ENCODE data around the gene PERCC1. TPM values are rescaled to one million over a fixed set of nuclear protein-coding genes. Genes with fewer than 3 reads are reported as not detected.

The PERCC1 gene
- total RNA-seq, 4 donors from 2014 or later = 1.2 TPM; not detected in 3

DNA sequence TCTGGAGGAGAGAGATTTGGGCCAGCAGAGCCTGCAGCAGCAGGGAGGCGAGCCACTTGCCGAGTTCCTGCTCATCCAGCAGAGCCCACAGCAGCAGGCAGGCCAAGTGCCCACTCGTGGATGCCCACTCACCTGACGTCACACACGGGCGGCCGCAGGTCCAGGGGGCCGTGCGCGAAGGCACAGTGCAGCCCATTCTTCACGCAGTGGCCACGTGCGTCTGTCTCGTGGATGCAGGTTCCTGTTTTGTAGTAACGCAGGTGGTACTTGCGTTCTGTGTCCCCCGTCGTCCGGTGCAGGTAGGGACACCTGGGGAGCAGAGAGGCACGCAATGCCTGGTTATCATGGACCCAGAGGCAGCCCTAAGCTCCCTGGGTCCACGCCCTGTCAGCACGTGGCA is 27.8 kb upstream of the PERCC1 start:
- Histone ChIP-seq H3K36me3 (peaks cover 0 to 41% (median 11%) of the 10 kb centered on the region in 4 donors), H3K27ac (no peak overlapping the region), H3K4me1 (peaks cover 0 to 6% (median 3%) of the 10 kb centered on the region in 4 donors), H3K9me3 (no peaks in the 10 kb centered on the region), H3K27me3 (no peaks in the 10 kb centered on the region), H3K4me3 (no peak overlapping the region)
- DNase-seq = no peak
- TF ChIP-seq EP300 (IDR thresholded peaks at IDR 0.05; ENCODE audit: low read depth) = no peak
- no peak for TF ChIP-seq POLR2AphosphoS5 (IDR thresholded peaks at IDR 0.05)
- TF ChIP-seq POLR2A (IDR thresholded peaks at IDR 0.05) = no peak
- TF ChIP-seq, protein P1, sequence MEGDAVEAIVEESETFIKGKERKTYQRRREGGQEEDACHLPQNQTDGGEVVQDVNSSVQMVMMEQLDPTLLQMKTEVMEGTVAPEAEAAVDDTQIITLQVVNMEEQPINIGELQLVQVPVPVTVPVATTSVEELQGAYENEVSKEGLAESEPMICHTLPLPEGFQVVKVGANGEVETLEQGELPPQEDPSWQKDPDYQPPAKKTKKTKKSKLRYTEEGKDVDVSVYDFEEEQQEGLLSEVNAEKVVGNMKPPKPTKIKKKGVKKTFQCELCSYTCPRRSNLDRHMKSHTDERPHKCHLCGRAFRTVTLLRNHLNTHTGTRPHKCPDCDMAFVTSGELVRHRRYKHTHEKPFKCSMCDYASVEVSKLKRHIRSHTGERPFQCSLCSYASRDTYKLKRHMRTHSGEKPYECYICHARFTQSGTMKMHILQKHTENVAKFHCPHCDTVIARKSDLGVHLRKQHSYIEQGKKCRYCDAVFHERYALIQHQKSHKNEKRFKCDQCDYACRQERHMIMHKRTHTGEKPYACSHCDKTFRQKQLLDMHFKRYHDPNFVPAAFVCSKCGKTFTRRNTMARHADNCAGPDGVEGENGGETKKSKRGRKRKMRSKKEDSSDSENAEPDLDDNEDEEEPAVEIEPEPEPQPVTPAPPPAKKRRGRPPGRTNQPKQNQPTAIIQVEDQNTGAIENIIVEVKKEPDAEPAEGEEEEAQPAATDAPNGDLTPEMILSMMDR (IDR thresholded peaks at IDR 0.05) = no peak
- in situ Hi-C loops (cut with MboI; ENCODE audit: low pct_ligation_motif_present in 1 of 4, low pct_unique_long_range_greater_than_20kb in 1 of 4, low sequenced_read_pairs in 3 of 4) = no loop called here
- 88 to 92% methylated on average over 4 to 22 of the region's 22 CpGs for WGBS, 2 donors (ENCODE audit: low coverage in 1 of 2)
- intact Hi-C loops (cut with DNase I; ENCODE audit: low total_unique reads) = no loop called here

DNA sequence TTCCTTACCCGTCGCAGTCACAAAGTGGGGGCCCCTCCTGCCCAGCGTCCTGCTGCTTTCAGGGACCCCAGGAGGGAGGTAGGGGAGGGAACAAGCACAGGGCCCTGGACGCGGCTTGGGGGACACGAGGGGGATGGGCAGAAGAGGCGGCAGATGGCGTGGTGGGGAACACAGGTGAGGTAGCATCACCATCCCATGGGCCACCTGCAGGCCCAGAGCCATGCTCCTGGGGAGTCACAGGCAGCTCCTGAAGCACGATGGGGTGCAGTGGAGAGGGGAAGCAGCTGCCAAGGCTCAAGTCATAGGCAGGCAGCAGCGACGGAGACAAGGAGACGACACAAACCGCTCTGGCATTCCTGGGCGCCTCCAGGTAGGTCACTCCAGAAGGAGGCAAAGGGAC is 27.1 kb upstream of the PERCC1 start:
- H3K9me3 ChIP-seq = no peaks in the 10 kb centered on the region
- DNase-seq = no peak
- H3K27ac ChIP-seq = no peak overlapping the region
- peaks cover 5 to 12% (median 9%) of the 10 kb centered on the region in 4 donors for H3K4me1 ChIP-seq
- H3K27me3 ChIP-seq = no peaks in the 10 kb centered on the region
- H3K4me3 ChIP-seq = no peak overlapping the region
- in situ Hi-C loops (cut with MboI; ENCODE audit: low pct_ligation_motif_present in 1 of 4, low pct_unique_long_range_greater_than_20kb in 1 of 4, low sequenced_read_pairs in 3 of 4) (no loop called here), intact Hi-C loops (cut with DNase I; ENCODE audit: low total_unique reads) (no loop called here)
- whole genome bisulfite sequencing, 2 donors (ENCODE audit: low coverage in 1 of 2) = 84 to 91% methylated on average over 9 to 14 of the region's 14 CpGs
- peaks cover 0 to 34% (median 11%) of the 10 kb centered on the region in 4 donors for H3K36me3 ChIP-seq
- no peak for TF ChIP-seq EP300 (IDR thresholded peaks at IDR 0.05; ENCODE audit: low read depth)
- TF ChIP-seq POLR2A (IDR thresholded peaks at IDR 0.05) = no peak
- TF ChIP-seq, protein P1 (IDR thresholded peaks at IDR 0.05) = no peak
- TF ChIP-seq POLR2AphosphoS5 (IDR thresholded peaks at IDR 0.05) = no peak

DNA sequence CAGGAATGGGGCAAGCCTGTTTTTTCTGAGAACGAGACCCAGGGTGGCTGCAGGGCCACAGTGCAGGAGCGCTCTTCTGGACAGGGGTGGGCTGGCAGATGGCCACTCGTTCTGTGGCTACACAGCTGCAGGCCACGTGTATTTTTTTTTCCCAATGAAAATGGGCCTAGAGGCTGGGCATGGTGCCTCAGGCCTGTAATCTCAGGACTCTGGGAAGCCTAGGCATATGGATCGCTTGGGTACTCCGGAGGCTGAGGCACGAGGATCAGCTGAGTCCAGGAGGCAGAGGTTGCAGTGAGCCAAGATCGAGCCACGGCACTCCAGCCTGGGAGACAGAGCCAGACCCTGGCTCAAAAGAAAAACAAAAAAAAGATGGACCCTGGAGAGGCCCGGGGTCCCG is 23.1 kb upstream of the PERCC1 start:
- intact Hi-C loops (cut with DNase I; ENCODE audit: low total_unique reads) (no loop called here), in situ Hi-C loops (cut with MboI; ENCODE audit: low pct_ligation_motif_present in 1 of 4, low pct_unique_long_range_greater_than_20kb in 1 of 4, low sequenced_read_pairs in 3 of 4) (no loop called here)
- Histone ChIP-seq H3K9me3 (no peaks in the 10 kb centered on the region), H3K36me3 (peaks cover 0 to 5% (median 0%) of the 10 kb centered on the region in 4 donors), H3K4me1 (peaks cover 5 to 17% (median 11%) of the 10 kb centered on the region in 4 donors), H3K27me3 (no peaks in the 10 kb centered on the region), H3K27ac (peak overlapping the region; percentile 7 to 75 (median 66)), H3K4me3 (peak overlapping the region in 3 of 4 donors; percentile 37 to 51 (median 43))
- TF ChIP-seq POLR2AphosphoS5 (IDR thresholded peaks at IDR 0.05) (no peak), EP300 (IDR thresholded peaks at IDR 0.05; ENCODE audit: low read depth) (no peak)
- 25% methylated on average over 11 of the region's 11 CpGs; no CpG with 5 or more reads in 1 of the 2 donors for WGBS, 2 donors (ENCODE audit: low coverage in 1 of 2)
- DNase-seq = no peak

DNA sequence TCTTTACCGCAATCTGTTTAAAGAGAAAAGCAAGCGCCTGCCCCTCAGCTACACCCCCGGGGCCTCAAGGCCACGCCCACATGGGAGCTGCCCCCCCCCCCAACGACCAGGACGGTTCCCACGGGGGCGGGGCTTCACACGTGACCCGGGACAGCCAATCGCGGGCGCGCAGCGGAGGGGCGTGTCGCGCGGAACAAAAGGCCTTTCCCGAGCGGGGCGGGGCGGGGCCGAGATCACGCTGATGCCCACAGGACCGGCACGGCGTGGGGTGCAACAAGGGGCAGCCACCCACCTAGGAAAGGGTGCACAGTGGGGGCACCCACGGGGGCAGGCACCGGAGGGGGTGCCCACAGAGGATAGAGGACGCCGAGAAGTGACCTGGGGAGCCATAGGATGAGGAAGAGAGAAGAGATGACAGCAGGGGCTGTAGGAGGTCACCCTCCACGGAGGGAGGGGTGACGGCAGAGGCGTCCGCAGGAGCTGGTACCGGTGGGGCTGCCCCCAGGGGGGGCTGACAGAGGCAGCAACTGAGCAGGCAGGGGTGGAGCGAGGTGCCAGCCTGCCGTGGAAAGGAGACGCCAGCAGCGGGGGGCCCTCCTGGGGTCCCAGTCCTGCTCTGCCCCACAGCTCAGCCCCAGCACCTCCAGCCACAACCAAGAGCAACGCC is 22.6 kb upstream of the PERCC1 start:
- intact Hi-C loops (cut with DNase I; ENCODE audit: low total_unique reads) = no loop called here

DNA sequence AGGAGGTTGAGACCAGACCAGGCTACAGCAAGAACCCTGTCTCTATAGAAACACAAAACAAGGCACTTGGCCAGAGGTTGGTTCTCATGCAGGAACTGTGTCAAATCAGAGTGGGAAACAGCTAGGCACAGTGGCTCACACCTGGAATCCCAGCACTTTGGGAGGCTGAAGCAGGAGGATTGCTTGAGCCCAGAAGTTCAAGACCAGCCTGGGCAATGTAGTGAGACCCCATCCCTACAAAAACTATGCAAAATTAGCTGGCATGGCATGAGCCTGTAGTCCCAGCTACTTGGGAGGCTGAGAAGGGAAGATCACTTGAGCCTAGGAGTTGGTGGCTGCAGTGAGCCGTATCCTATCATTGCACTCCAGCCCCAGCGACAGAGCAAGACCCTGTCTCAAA is 18.0 kb upstream of the PERCC1 start:
- DNase-seq = no peak
- WGBS, 2 donors (ENCODE audit: low coverage in 1 of 2) = 100% methylated on average over 2 of the region's 2 CpGs; no CpG with 5 or more reads in 1 of the 2 donors
- H3K27me3 ChIP-seq = no peaks in the 10 kb centered on the region
- no peak overlapping the region for H3K4me3 ChIP-seq
- TF ChIP-seq EP300 (IDR thresholded peaks at IDR 0.05; ENCODE audit: low read depth) (no peak), POLR2AphosphoS5 (IDR thresholded peaks at IDR 0.05) (no peak), POLR2A (IDR thresholded peaks at IDR 0.05) (no peak)
- TF ChIP-seq, protein P1 (IDR thresholded peaks at IDR 0.05) = no peak
- no peaks in the 10 kb centered on the region for H3K36me3 ChIP-seq
- H3K4me1 ChIP-seq = peaks cover 5 to 28% (median 18%) of the 10 kb centered on the region in 4 donors
- H3K27ac ChIP-seq = no peak overlapping the region
- intact Hi-C loops (cut with DNase I; ENCODE audit: low total_unique reads) = no loop called here
- in situ Hi-C loops (cut with MboI; ENCODE audit: low pct_ligation_motif_present in 1 of 4, low pct_unique_long_range_greater_than_20kb in 1 of 4, low sequenced_read_pairs in 3 of 4) = no loop called here
- no peaks in the 10 kb centered on the region for H3K9me3 ChIP-seq

More for the DNA sequence above, 22.6 kb upstream of the PERCC1 start:
- Histone ChIP-seq H3K4me1 (peaks cover 5 to 23% (median 11%) of the 10 kb centered on the region in 4 donors), H3K27ac (peak overlapping the region; percentile 58 to 75 (median 66)), H3K9me3 (no peaks in the 10 kb centered on the region), H3K36me3 (no peaks in the 10 kb centered on the region), H3K27me3 (no peaks in the 10 kb centered on the region), H3K4me3 (peak overlapping the region; percentile 25 to 51 (median 40))
- WGBS, 2 donors (ENCODE audit: low coverage in 1 of 2) = 3 to 5% methylated on average over 5 to 41 of the region's 42 CpGs
- TF ChIP-seq POLR2A (IDR thresholded peaks at IDR 0.05) = no peak
- peak in 1 of 3 donors; percentile 44 for TF ChIP-seq POLR2AphosphoS5 (IDR thresholded peaks at IDR 0.05)
- in situ Hi-C loops (cut with MboI; ENCODE audit: low pct_ligation_motif_present in 1 of 4, low pct_unique_long_range_greater_than_20kb in 1 of 4, low sequenced_read_pairs in 3 of 4) = no loop called here
- peak; percentile 96 for DNase-seq
